Activated CD8-positive, alpha-beta T cell treated with anti-CD3 and anti-CD28 coated beads for 36 hours (primary cell): Measurements from ENCODE around the gene CCDC192. TPM values are rescaled to one million over a fixed set of nuclear protein-coding genes. Genes with fewer than 3 reads are reported as not detected.

ENCODE experiments used
- ATAC-seq: fragments of 200-7000 bp; cut with Tn5 transposase; one replicate; pipeline ENCODE4 v1.10.0; 2021; ENCODE audit warnings: mild to moderate bottlenecking, moderate library complexity
- CTCF ChIA-PET: fragments of 350-600 bp; sonication (Branson Sonifier 250); formaldehyde crosslinking; loops from one replicate; lab custom pipeline; 2021; ENCODE audit warnings: antibody characterized with exemption; lab: Charles Lee
- POLR2A ChIA-PET: fragments of 350-600 bp; sonication (Branson Sonifier 250); formaldehyde crosslinking; loops from one replicate; lab custom pipeline; 2021; ENCODE audit warnings: antibody characterized with exemption; lab: Charles Lee
- DNase-seq: peaks from one replicate; pipeline ENCODE4 v3.0.0-alpha.2; 2020
- H3K27ac Mint-ChIP-seq: one replicate; pipeline ENCODE4 v1.8.0; 2021; ENCODE audit warnings: mild to moderate bottlenecking, mixed read lengths
- H3K27me3 Mint-ChIP-seq: one replicate; pipeline ENCODE4 v1.8.0; 2021; ENCODE audit warnings: mixed read lengths
- H3K36me3 Mint-ChIP-seq: one replicate; pipeline ENCODE4 v1.8.0; 2021; ENCODE audit warnings: low read depth, mixed read lengths
- H3K4me1 Mint-ChIP-seq: one replicate; pipeline ENCODE4 v1.8.0; 2021; ENCODE audit warnings: low read depth, mixed read lengths
- H3K4me3 Mint-ChIP-seq: one replicate; pipeline ENCODE4 v1.8.0; 2021; ENCODE audit warnings: mild to moderate bottlenecking, moderate library complexity, mixed read lengths
- H3K9me3 Mint-ChIP-seq: one replicate; pipeline ENCODE4 v1.8.0; 2021; ENCODE audit warnings: mixed read lengths
- intact Hi-C: fragments of 100-400 bp; cut with micrococcal nuclease; formaldehyde crosslinking; loops from one replicate; pipeline ENCODE4 v1.10.0; 2022
- total RNA-seq, 2 experiments: library from RNA; stranded (reverse); gene quantifications; one replicate each; pipeline ENCODE4 v1.2.3, GENCODE V29; 2021
- TF ChIP-seq, protein P1 (sequence below): fragments of 200-600 bp; IDR thresholded peaks from one replicate; pipeline ENCODE4 v1.8.0; 2022; ENCODE audit warnings: antibody characterized with exemption, mild to moderate bottlenecking

CCDC192 gene
- total RNA-seq, 2 experiments from 2014 or later = not detected

DNA sequence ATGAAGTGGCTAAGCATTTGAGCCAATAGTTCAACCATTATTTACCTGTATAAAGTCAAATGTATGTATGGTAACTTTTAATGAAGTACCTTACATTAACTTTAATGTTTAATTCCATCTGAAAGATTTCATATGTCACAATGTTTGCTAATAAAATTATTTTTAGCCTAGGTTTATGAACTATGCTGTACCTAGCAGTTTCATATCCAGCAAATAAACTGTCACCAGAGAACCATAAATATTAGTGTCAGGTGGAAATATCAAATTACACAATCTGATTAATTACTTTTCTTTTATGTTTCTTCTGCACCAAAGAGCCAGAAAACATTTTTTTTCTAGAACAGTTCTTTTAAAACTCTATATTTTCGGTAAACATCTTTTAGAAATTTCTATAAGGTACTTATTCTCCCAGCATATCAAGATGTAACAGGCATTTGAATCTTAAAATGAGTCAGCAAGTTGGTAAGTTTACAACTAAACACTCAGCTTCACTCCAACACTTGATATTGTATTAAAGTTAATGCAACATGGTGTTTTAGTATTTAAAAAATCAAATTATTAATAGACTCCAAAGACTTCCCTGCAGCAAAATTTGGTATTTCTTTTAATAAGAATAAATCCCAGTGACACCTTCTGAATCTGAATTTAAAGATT lies 8.5 kb upstream of the CCDC192 start:
- POLR2A ChIA-PET = no interaction called here
- Mint-ChIP-seq H3K27me3 (peaks cover 2% of the 10 kb centered on the region), H3K36me3 (no peaks in the 10 kb centered on the region), H3K4me1 (no peaks in the 10 kb centered on the region), H3K27ac (no peak overlapping the region), H3K9me3 (no peaks in the 10 kb centered on the region), H3K4me3 (no peak overlapping the region)
- TF ChIP-seq, protein P1, sequence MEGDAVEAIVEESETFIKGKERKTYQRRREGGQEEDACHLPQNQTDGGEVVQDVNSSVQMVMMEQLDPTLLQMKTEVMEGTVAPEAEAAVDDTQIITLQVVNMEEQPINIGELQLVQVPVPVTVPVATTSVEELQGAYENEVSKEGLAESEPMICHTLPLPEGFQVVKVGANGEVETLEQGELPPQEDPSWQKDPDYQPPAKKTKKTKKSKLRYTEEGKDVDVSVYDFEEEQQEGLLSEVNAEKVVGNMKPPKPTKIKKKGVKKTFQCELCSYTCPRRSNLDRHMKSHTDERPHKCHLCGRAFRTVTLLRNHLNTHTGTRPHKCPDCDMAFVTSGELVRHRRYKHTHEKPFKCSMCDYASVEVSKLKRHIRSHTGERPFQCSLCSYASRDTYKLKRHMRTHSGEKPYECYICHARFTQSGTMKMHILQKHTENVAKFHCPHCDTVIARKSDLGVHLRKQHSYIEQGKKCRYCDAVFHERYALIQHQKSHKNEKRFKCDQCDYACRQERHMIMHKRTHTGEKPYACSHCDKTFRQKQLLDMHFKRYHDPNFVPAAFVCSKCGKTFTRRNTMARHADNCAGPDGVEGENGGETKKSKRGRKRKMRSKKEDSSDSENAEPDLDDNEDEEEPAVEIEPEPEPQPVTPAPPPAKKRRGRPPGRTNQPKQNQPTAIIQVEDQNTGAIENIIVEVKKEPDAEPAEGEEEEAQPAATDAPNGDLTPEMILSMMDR = no peak
- ATAC-seq = no peak
- intact Hi-C loops = no loop called here
- no peak for DNase-seq
- CTCF ChIA-PET = no interaction called here

DNA sequence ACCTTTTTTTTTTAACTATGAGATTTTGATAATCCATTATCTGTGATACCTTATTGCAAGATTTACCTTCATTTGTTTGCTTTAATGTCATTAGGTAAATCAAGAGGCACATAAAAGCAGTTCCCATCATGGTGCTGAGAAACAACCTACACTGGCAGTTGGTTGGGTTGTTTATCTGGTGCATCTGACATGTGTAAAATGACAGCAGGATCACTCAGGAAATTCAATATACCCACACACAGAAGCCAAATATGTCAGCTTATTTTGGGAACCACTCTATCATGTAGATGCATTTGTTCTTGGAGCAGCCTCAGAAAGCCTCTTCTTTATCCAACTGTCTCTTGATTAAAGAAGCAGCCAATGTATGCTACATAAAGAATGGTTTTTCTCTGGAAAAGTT lies 7.8 kb upstream of the CCDC192 start:
- H3K4me1 Mint-ChIP-seq = no peaks in the 10 kb centered on the region
- H3K4me3 Mint-ChIP-seq = no peak overlapping the region
- ATAC-seq (no peak), DNase-seq (no peak)
- no peaks in the 10 kb centered on the region for H3K9me3 Mint-ChIP-seq
- CTCF ChIA-PET = no interaction called here
- POLR2A ChIA-PET = no interaction called here
- no peak overlapping the region for H3K27ac Mint-ChIP-seq
- peaks cover 2% of the 10 kb centered on the region for H3K27me3 Mint-ChIP-seq
- intact Hi-C loops = no loop called here
- no peaks in the 10 kb centered on the region for H3K36me3 Mint-ChIP-seq
- TF ChIP-seq, protein P1 = no peak

DNA sequence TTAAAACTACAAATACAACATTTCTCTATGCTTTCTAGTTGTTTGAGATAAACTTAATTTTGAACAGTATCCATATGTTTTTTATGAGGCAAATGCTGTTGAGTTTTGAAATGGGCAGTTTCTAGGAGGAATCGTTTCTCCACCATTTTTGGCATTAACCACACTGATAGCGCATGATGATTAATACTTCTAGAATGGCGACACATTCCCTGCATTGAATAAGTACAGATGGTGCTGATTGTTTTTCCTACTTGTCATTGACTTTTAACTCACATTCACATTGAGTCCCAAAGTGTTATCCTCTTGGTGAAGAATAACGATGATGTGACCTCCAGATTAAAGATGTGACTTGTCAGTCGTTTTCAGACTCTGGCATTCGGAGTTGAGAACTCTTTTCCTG lies 6.5 kb upstream of the CCDC192 start:
- no peak overlapping the region for H3K4me3 Mint-ChIP-seq
- TF ChIP-seq, protein P1 = no peak
- intact Hi-C loops = no loop called here

DNA sequence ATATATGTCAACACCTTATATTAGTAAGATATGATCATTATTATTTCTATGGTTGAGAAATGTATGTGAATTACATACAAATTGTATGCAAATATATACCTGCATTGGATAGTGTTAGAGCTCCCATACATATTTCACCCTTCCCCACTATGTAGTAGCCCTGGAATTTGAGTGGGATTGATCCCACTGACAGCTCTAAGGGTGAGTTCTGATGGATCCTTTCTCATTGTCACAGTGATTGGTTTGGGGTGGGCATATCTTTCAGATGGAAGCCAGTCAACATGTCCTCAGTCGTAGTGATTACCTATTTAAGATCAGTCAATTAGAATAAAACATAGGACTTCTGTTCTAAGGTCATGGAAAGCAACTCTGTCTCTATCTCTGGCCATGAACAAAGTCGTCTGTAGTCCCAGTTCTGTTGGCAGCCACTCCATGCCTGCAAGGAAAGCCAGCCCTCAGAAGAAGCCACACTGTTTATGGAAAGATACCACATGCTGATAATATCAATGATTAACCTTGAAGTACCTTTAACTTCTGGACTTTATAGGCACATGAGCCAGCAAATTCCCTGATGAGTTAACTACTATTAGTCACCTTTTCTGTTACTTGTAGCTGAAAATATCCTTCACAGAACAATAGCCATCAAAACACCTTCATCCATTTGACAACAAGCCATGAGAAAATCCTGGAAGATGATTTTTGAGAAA lies 5.1 kb upstream of the CCDC192 start:
- ChIA-PET CTCF (interaction anchor here (1.7 kb wide), 1 partner anchor 10 kb away, joined by 4 read pairs; no protein-coding TSS in a partner anchor), POLR2A (no interaction called here)
- no peak overlapping the region for H3K4me3 Mint-ChIP-seq
- TF ChIP-seq, protein P1 = no peak
- H3K27me3 Mint-ChIP-seq = peaks cover 2% of the 10 kb centered on the region
- DNase-seq (no peak), ATAC-seq (no peak)
- H3K4me1 Mint-ChIP-seq = no peaks in the 10 kb centered on the region
- intact Hi-C loops = no loop called here
- H3K27ac Mint-ChIP-seq = no peak overlapping the region
- H3K9me3 Mint-ChIP-seq = no peaks in the 10 kb centered on the region
- H3K36me3 Mint-ChIP-seq = no peaks in the 10 kb centered on the region

More for the DNA sequence above, 6.5 kb upstream of the CCDC192 start:
- Mint-ChIP-seq H3K9me3 (no peaks in the 10 kb centered on the region), H3K36me3 (no peaks in the 10 kb centered on the region), H3K27me3 (peaks cover 2% of the 10 kb centered on the region), H3K27ac (no peak overlapping the region), H3K4me1 (no peaks in the 10 kb centered on the region)
- CTCF ChIA-PET = no interaction called here
- ATAC-seq = no peak
- POLR2A ChIA-PET = no interaction called here
- DNase-seq = no peak

DNA sequence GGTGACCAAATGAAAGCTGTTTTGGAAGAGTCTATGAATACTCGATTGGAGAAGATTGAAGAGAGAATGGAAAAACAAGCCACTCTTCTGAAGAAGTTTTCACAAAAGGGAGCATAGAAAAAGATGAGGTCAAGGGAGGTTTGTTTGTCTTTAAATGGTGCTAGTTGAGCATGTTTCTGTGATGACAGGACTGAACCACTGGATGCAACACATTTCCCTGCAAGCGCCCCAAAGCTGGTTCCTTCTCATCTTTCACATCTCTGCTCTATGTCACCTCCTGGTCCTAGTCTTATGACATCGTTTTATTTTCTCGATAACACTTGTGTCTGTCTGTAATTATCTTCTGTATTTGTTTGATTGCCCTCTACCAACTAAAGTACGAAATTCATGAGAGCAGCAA lies 3.8 kb upstream of the CCDC192 start:
- TF ChIP-seq, protein P1 = no peak
- POLR2A ChIA-PET = no interaction called here
- ATAC-seq (no peak), DNase-seq (no peak)
- CTCF ChIA-PET = no interaction called here
- no peak overlapping the region for H3K27ac Mint-ChIP-seq
- peaks cover under 1% of the 10 kb centered on the region for H3K27me3 Mint-ChIP-seq
- intact Hi-C loops = no loop called here
- H3K36me3 Mint-ChIP-seq = no peaks in the 10 kb centered on the region
- no peaks in the 10 kb centered on the region for H3K9me3 Mint-ChIP-seq
- H3K4me3 Mint-ChIP-seq = no peak overlapping the region
- H3K4me1 Mint-ChIP-seq = no peaks in the 10 kb centered on the region
